ENCODE results near the gene NAXE. TPM values are rescaled to one million over a fixed set of nuclear protein-coding genes. Genes with fewer than 3 reads are reported as not detected.
"Not testable (repeated sequence)": the region's sequence is repeated elsewhere in the genome, so short reads cannot be mapped to it uniquely, and the experiment has no call there.

Gene NAXE
- total RNA-seq, 1 donor from 2014 or later = 48.5 TPM

- no peak for DNase-seq (ENCODE audit: low read depth)
- Histone ChIP-seq H3K9ac (ENCODE audit: low read length) (no peak overlapping the region), H3K4me1 (ENCODE audit: insufficient read depth, low read length) (peaks cover 4% of the 10 kb centered on the region), H3K36me3 (ENCODE audit: insufficient read depth, low read length) (no peaks in the 10 kb centered on the region), H3K27ac (ENCODE audit: low read depth, low read length) (no peak overlapping the region), H3K9me3 (ENCODE audit: insufficient read depth, low read depth, low read length) (no peaks in the 10 kb centered on the region), H3K4me2 (ENCODE audit: low read length) (no peak overlapping the region), H2AFZ (ENCODE audit: low read depth, low read length) (no peak overlapping the region), H3K4me3 (ENCODE audit: insufficient read depth, low read depth, low read length) (no peak overlapping the region), H3K27me3 (ENCODE audit: insufficient read depth, low read length) (no peaks in the 10 kb centered on the region), H4K20me1 (ENCODE audit: insufficient read depth, low read length) (no peaks in the 10 kb centered on the region), H3K79me2 (ENCODE audit: insufficient read depth, low read length) (no peaks in the 10 kb centered on the region)
- no peak for FAIRE-seq
- no peaks in the 10 kb centered on the region for H3K36me3 Mint-ChIP-seq (ENCODE audit: low read depth, unreplicated experiment)
- H3K4me1 Mint-ChIP-seq (ENCODE audit: low read depth, unreplicated experiment) = no peaks in the 10 kb centered on the region
- no peak for TF ChIP-seq EZH2 (IDR thresholded peaks at IDR 0.05; ENCODE audit: insufficient read depth, low read length)
- no peak for TF ChIP-seq CTCF (IDR thresholded peaks at IDR 0.05; ENCODE audit: insufficient read depth, low read depth, low read length)
- H3K27ac Mint-ChIP-seq (ENCODE audit: unreplicated experiment) = no peak overlapping the region
- no peak overlapping the region for H3K4me3 Mint-ChIP-seq (ENCODE audit: unreplicated experiment)
- H3K9me3 Mint-ChIP-seq (ENCODE audit: unreplicated experiment) = no peaks in the 10 kb centered on the region
- peaks cover 8% of the 10 kb centered on the region for H3K27me3 Mint-ChIP-seq (ENCODE audit: low read depth, unreplicated experiment)
These were observed 5.3 kb upstream of the NAXE start for GRCh38 chr1:156586323-156586722.

GRCh38 chr1:156586892-156587477, 4.6 kb upstream of the NAXE start:
- H3K27ac Mint-ChIP-seq (ENCODE audit: unreplicated experiment) = no peak overlapping the region
- H3K36me3 ChIP-seq (ENCODE audit: insufficient read depth, low read length) = no peaks in the 10 kb centered on the region
- H4K20me1 ChIP-seq (ENCODE audit: insufficient read depth, low read length) = no peaks in the 10 kb centered on the region
- peaks cover 6% of the 10 kb centered on the region for H3K4me1 ChIP-seq (ENCODE audit: insufficient read depth, low read length)
- no peak overlapping the region for H2AFZ ChIP-seq (ENCODE audit: low read depth, low read length)
- H3K27me3 ChIP-seq (ENCODE audit: insufficient read depth, low read length) = no peaks in the 10 kb centered on the region
- peaks cover 3% of the 10 kb centered on the region for H3K79me2 ChIP-seq (ENCODE audit: insufficient read depth, low read length)
- H3K4me1 Mint-ChIP-seq (ENCODE audit: low read depth, unreplicated experiment) = no peaks in the 10 kb centered on the region
- no peak overlapping the region for H3K4me2 ChIP-seq (ENCODE audit: low read length)
- H3K9me3 ChIP-seq (ENCODE audit: insufficient read depth, low read depth, low read length) = no peaks in the 10 kb centered on the region
- H3K4me3 Mint-ChIP-seq (ENCODE audit: unreplicated experiment) = no peak overlapping the region
- TF ChIP-seq CTCF (IDR thresholded peaks at IDR 0.05; ENCODE audit: insufficient read depth, low read depth, low read length) = no peak
- TF ChIP-seq EZH2 (IDR thresholded peaks at IDR 0.05; ENCODE audit: insufficient read depth, low read length) = no peak
- no peaks in the 10 kb centered on the region for H3K9me3 Mint-ChIP-seq (ENCODE audit: unreplicated experiment)
- no peak overlapping the region for H3K4me3 ChIP-seq (ENCODE audit: insufficient read depth, low read depth, low read length)
- FAIRE-seq (no peak), DNase-seq (ENCODE audit: low read depth) (no peak)
- no peak overlapping the region for H3K27ac ChIP-seq (ENCODE audit: low read depth, low read length)
- peaks cover 6% of the 10 kb centered on the region for H3K27me3 Mint-ChIP-seq (ENCODE audit: low read depth, unreplicated experiment)
- H3K9ac ChIP-seq (ENCODE audit: low read length) = no peak overlapping the region
- H3K36me3 Mint-ChIP-seq (ENCODE audit: low read depth, unreplicated experiment) = no peaks in the 10 kb centered on the region

- H3K27me3 Mint-ChIP-seq (ENCODE audit: low read depth, unreplicated experiment); H3K79me2 ChIP-seq (ENCODE audit: insufficient read depth, low read length); H3K27ac ChIP-seq (ENCODE audit: low read depth, low read length); H3K4me1 Mint-ChIP-seq (ENCODE audit: low read depth, unreplicated experiment); H3K27ac Mint-ChIP-seq (ENCODE audit: unreplicated experiment); H3K4me3 Mint-ChIP-seq (ENCODE audit: unreplicated experiment); H3K27me3 ChIP-seq (ENCODE audit: insufficient read depth, low read length); H3K36me3 Mint-ChIP-seq (ENCODE audit: low read depth, unreplicated experiment); H3K9me3 Mint-ChIP-seq (ENCODE audit: unreplicated experiment); H3K9ac ChIP-seq (ENCODE audit: low read length); DNase-seq (ENCODE audit: low read depth); H3K9me3 ChIP-seq (ENCODE audit: insufficient read depth, low read depth, low read length); H3K4me2 ChIP-seq (ENCODE audit: low read length); H3K4me3 ChIP-seq (ENCODE audit: insufficient read depth, low read depth, low read length); H4K20me1 ChIP-seq (ENCODE audit: insufficient read depth, low read length); H2AFZ ChIP-seq (ENCODE audit: low read depth, low read length); FAIRE-seq; H3K36me3 ChIP-seq (ENCODE audit: insufficient read depth, low read length): not testable (repeated sequence)
- peaks cover 12% of the 10 kb centered on the region for H3K4me1 ChIP-seq (ENCODE audit: insufficient read depth, low read length)
These were observed 3.6 kb upstream of the NAXE start for GRCh38 chr1:156587927-156588326.
